GM12878 (cell line): ENCODE measurements around the gene DDAH1. TPM values are rescaled to one million over a fixed set of nuclear protein-coding genes. Genes with fewer than 3 reads are reported as not detected.

ENCODE experiments used
- NR2C2 ChIP-seq: IDR thresholded peaks from 2 replicates; pipeline ENCODE4 v1.6.1; 2011; ENCODE audit warnings: borderline replicate concordance, low read depth; ENCODE audit not compliant: control insufficient read depth, insufficient read length
- SIN3A ChIP-seq: IDR thresholded peaks from 2 replicates; pipeline ENCODE4 v1.6.1; 2012; ENCODE audit warnings: low read depth, low read length, improper control_type of control experiment
- ZBED1 ChIP-seq: IDR thresholded peaks from 2 replicates; pipeline ENCODE4 v1.6.1; 2016; ENCODE audit warnings: borderline replicate concordance
- ZSCAN29 ChIP-seq: fragments of 450-650 bp; IDR thresholded peaks from 2 replicates; pipeline ENCODE4 v1.6.1; 2017; ENCODE audit warnings: mild to moderate bottlenecking, moderate library complexity
- polyA plus RNA-seq, 11 experiments: library from polyadenylated mRNA; depleted of rRNA in 4 of 11; unstranded in 6 of 11; stranded (reverse) in 5 of 11; fragments of >200 nt; fragmentation: Nextera tagmentation in 4 of 11; fragmentation: Illumina TruSeq in 1 of 11; extraction: Ambion mirVana in 4 of 11; extraction: Trizol in 1 of 11; gene quantifications; 1 replicate in 1 of 11; 2 replicates in 10 of 11; pipeline versions ENCODE4 v1.2.1 to v1.2.3, GENCODE V29; 2011 to 2016; ENCODE audit warnings: inconsistent platforms in 2 of 11, missing spikeins in 2 of 11, low read depth in 1 of 11
- total RNA-seq, 4 experiments: library from RNA; depleted of rRNA in 3 of 4; stranded (reverse); fragments of >200 nt in 3 of 4; fragmentation: Illumina TruSeq in 1 of 4; extraction: Trizol in 1 of 4; gene quantifications; 2 replicates each; pipeline versions ENCODE4 v1.2.1 to v1.2.3, GENCODE V29; 2013 to 2021
- TF ChIP-seq, protein P1 (sequence below): fragments of 450-650 bp; formaldehyde crosslinking; IDR thresholded peaks from 2 replicates; pipeline ENCODE4 v1.5.0; 2022; ENCODE audit warnings: mild to moderate bottlenecking, missing genetic modification characterization
- TF ChIP-seq, protein P2 (sequence below): IDR thresholded peaks from 2 replicates; pipeline ENCODE4 v1.6.1; 2012; ENCODE audit warnings: low read depth, low read length, improper control_type of control experiment
- TF ChIP-seq, protein P3 (sequence below): fragments of 450-650 bp; IDR thresholded peaks from 2 replicates; pipeline ENCODE4 v1.6.1; 2018; ENCODE audit warnings: mild to moderate bottlenecking, low read depth, moderate library complexity; ENCODE audit not compliant: partially characterized antibody

The DDAH1 gene
- total and polyA plus RNA-seq, 10 of the 15 experiments (the other 5 are each of a cell fraction or from before 2014, with no cell fraction given): 0.07 to 0.88 (median 0.27) TPM; not detected in 6

DNA sequence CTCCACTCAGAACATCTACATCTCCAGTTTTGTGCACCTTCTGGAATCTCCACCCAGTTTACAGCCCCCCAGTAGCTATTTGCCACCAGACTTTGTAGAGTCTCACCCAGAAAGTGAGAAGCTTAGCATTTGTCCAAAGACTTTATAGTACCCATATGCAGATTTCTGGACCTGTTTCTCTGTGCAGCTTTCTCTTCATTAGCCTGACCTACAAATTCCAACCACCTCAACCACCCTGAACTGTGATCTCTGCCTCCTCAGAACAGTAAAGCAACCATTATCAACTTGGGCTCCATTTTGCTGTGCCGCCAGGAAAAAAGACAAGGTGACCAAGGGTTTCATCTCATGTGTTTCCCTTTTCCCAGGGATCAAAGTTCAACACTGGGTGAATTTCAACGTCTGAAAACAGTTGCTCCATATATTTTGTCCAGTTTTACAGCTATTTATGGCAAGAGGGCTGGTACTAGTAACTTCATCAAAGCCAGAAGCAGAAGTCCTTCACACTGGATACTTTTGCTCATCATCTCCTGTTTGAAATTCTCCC, 36.5 kb upstream of the DDAH1 start (continued):
- TF ChIP-seq, protein P1, sequence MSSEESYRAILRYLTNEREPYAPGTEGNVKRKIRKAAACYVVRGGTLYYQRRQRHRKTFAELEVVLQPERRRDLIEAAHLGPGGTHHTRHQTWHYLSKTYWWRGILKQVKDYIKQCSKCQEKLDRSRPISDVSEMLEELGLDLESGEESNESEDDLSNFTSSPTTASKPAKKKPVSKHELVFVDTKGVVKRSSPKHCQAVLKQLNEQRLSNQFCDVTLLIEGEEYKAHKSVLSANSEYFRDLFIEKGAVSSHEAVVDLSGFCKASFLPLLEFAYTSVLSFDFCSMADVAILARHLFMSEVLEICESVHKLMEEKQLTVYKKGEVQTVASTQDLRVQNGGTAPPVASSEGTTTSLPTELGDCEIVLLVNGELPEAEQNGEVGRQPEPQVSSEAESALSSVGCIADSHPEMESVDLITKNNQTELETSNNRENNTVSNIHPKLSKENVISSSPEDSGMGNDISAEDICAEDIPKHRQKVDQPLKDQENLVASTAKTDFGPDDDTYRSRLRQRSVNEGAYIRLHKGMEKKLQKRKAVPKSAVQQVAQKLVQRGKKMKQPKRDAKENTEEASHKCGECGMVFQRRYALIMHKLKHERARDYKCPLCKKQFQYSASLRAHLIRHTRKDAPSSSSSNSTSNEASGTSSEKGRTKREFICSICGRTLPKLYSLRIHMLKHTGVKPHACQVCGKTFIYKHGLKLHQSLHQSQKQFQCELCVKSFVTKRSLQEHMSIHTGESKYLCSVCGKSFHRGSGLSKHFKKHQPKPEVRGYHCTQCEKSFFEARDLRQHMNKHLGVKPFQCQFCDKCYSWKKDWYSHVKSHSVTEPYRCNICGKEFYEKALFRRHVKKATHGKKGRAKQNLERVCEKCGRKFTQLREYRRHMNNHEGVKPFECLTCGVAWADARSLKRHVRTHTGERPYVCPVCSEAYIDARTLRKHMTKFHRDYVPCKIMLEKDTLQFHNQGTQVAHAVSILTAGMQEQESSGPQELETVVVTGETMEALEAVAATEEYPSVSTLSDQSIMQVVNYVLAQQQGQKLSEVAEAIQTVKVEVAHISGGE (CRISPR knock-in tag): no peak
- no peak for TF ChIP-seq ZBED1
- TF ChIP-seq NR2C2: no peak
- TF ChIP-seq, protein P2, sequence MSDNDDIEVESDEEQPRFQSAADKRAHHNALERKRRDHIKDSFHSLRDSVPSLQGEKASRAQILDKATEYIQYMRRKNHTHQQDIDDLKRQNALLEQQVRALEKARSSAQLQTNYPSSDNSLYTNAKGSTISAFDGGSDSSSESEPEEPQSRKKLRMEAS: no peak
- TF ChIP-seq SIN3A: no peak
- no peak for TF ChIP-seq ZSCAN29
- TF ChIP-seq, protein P3, sequence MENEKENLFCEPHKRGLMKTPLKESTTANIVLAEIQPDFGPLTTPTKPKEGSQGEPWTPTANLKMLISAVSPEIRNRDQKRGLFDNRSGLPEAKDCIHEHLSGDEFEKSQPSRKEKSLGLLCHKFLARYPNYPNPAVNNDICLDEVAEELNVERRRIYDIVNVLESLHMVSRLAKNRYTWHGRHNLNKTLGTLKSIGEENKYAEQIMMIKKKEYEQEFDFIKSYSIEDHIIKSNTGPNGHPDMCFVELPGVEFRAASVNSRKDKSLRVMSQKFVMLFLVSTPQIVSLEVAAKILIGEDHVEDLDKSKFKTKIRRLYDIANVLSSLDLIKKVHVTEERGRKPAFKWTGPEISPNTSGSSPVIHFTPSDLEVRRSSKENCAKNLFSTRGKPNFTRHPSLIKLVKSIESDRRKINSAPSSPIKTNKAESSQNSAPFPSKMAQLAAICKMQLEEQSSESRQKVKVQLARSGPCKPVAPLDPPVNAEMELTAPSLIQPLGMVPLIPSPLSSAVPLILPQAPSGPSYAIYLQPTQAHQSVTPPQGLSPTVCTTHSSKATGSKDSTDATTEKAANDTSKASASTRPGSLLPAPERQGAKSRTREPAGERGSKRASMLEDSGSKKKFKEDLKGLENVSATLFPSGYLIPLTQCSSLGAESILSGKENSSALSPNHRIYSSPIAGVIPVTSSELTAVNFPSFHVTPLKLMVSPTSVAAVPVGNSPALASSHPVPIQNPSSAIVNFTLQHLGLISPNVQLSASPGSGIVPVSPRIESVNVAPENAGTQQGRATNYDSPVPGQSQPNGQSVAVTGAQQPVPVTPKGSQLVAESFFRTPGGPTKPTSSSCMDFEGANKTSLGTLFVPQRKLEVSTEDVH: no peak
